Amniotic stem cell (primary cell): ENCODE data around the gene PTGR2.
A peak's percentile ranks its signal among the peaks of the same experiment; 100 is the strongest.
"Not testable (repeated sequence)": the region's sequence is repeated elsewhere in the genome, so short reads cannot be mapped to it uniquely, and the experiment has no call there.

Experiments
- DNase-seq: peaks from one replicate; lab custom pipeline; 2025; lab: John Stamatoyannopoulos, UW

Gene PTGR2

DNA sequence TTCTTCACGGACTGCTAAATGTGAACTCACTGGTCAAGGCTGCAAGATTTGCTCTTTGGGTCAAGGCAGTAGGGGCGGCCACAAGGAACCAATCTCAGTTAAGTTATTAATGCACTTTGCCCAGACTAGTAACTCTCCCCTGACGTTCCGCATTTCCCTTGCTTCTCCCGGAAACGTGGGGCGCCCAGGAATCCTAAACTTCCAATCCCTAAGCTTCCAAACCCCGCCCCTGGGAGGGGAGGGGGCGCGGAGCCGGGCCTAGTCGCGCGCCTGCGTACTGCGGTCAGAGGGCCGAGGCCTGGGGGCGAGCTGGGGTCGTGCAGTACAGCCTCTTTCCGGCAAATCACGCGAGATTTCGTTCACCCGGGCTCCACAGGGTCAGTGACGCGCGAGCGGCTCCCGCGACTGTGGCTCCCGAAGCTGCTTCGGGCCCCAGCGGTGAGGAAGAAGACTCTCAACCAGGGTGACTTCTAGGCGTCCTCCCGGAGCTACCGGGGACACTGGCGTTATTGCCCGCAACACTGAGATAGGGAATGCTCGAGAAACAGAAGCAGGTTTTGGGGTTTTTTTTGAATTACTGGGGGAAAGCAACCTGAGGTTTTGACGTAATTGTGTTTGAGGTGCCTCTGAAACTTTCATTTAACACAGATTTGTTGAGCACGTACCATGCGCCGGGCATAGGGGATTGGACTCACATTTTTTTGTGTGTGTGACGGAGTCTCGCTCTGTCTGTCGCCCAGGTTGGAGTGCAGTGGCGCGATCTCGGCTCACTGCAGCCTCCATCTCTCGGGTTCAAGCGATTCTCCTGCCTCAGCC, at the start of gene PTGR2:
PTGR2 (plus strand) TSS at position 265 of the 816 bp plus-strand sequence. CDS start 7,032 bp downstream, outside the sequence.
- peak; percentile 95 for DNase-seq

DNA sequence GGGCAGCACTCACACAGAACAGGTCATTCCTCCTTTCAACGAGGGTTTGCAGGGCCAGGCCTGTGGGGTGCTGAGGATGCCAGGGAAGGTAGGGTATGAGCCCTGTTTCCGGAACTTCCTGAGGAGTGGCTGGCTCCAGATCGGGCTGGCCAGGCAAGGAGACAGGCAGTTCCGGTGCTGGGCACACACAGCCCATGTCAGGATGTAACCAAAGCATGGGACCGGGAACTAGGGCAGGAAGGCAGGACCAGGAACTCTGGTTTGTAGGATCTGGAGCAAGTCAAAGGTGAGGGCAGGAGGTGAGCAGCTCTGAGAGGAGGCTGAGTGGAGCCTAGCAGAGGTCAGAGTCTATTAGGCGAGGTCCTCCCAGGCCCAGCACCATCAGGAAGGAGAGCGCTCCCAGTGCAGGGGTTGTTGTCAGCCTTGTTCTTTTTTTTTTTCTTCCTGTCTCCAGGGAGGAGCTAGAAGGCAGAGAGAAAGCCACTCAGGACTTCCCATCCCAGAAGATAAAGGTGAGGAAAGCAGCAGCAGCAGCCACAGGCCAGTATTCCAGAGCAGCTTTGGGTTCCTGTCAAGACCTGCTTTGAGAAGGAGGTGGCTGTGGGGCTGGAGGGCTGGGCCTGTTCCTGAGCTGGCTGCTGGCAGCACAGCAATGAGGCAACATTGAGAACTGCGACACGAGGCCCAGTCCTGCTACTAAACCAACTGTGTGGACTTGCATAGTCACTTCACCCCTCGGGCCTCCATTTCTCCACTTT, 49.0 kb upstream of the PTGR2 start:
- no peak for DNase-seq

DNA sequence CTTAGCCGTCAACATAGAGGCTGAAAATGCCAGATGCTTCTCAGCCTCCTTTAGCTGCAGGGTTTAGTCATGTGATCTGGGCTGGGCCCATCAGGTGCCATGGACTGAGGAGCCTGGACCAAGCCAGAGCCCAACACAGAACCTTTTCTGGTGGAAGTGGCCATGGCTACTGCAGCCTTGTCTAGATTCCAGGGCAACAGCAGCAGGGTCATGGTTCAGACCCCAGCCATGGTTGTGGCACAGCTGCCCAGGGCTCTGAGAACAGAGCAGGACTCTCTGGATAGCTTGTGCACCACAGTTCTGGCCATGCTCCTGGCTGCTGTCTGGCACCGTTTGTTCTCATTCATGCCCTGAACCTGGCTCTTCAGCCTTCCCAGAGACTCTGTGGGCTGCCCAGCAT, 47.0 kb upstream of the PTGR2 start:
- no peak for DNase-seq

DNA sequence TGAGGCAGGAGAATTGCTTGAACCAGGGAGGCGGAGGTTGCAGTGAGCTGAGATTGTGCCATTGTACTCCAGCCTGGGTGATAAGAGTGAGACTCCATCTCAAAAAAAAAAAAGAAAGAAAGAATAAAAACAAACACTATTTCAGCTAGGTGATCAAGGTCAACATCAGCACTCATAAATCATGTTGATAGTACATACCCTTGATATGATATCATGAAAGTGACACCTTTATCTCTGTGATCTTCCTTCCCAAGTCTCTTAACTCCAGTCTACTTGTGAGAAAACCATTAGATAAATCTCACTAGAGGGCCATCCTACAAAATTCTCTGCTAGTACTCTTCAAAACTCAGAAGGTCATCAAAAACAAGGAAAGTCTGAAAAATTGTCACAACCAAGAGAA, 44.2 kb upstream of the PTGR2 start:
- no peak for DNase-seq

DNA sequence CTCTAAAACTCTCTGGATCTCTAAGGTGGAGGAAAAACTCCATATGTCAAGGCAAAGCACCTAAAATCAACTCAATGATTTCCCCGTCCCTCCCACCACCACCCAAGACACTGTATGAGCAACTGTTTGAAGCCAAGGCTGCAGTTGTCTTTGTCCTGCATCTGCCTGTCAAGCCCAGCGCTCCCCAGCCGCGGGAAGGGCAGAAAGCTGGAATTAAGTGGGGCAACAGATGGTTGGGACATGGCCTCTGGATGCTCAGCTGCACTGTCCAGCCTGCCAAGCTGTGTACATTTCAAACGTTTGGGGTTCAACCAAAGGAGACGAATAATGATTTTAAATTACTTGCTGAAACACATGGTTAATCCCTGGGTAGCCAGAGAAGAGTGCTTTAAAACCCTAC, 42.2 kb upstream of the PTGR2 start:
- DNase-seq, result no peak

DNA sequence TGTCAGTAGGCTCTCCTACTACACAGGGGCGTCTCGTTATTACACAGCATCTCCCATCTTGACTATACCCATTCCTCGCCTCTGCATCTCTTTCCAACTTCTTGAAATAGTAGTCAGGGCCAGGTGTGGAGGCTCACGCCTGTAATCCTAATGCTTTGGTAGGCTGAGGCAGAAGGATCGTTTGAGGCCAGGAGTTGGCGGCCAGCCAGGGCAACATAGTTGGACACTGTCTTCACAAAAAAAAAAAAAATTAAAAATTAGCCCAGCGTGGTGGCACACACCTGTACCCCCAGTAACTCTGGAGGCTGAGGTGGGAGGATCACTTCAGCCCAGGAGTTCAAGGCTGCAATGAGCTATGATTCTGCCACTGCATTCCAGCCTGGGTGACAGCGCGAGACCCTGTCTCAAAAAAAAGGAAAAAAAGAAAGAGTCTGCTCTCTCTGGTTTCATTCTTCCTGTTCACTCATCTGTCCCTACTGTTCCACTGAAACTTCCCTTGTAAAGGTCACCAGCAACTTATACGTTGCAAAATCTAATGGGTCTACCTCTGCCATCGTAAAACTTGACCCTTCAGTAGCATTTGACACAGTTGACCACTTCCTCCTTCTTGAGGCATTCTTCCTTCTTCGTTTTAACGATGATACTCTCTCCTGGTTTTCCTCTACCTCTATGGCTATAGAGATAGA, 41.0 kb upstream of the PTGR2 start:
- no peak for DNase-seq

DNA sequence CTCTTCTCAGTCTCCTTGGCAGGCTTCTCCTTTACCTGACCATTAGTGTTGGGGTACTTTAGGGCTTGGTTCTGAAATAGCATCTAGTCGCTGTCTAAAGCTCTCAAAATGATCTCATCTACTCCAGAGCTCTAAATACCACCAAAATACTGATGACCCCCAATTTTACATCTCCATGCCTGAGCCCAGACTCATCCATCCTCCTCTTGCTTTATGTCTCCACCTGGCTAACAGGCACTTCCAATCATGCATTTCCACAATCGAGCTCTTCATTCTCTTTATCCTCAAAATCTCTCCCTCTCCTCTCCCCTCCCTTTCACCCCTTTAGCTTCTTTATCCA, 40.5 kb upstream of the PTGR2 start:
- DNase-seq, result no peak

DNA sequence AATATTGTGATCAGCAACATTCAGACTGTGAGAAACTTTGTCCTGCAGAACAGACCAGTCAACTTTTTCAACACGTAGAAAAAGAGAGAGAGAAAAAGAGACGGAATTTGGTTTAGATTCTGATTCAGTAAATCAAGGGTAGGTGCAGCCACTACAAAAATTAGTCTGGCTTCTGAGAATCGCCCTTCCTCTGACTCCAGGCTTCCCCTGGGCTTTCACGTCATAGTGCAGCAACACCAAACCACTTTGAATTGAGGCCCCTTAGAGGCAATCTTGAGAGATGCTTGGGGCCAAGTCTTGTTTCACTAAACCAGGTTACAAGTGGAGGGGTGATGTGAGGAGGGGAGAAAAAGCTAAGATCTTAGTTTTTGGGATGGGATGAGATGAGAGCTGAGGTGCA, 37.5 kb upstream of the PTGR2 start:
- DNase-seq, result no peak

DNA sequence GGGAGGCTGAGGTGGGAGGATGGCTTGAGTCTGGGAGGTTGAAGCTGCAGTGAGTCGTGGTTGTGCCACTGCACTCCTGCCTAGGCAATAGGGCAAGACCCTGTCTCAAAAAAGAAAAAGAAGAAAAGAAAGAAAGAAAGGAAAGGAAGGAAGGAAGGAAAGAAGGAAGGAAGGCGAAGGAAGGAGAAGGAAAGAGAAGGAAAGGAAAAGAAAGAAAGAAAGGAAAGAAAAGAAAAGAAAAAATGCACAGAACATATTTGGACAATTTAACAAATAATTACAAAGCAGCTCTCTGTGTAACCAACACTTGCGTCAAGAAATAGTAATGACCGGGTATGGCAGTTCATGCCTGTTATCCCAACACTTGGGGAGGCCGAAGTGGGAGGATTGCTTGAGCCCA, 35.8 kb upstream of the PTGR2 start:
- DNase-seq, result no peak

DNA sequence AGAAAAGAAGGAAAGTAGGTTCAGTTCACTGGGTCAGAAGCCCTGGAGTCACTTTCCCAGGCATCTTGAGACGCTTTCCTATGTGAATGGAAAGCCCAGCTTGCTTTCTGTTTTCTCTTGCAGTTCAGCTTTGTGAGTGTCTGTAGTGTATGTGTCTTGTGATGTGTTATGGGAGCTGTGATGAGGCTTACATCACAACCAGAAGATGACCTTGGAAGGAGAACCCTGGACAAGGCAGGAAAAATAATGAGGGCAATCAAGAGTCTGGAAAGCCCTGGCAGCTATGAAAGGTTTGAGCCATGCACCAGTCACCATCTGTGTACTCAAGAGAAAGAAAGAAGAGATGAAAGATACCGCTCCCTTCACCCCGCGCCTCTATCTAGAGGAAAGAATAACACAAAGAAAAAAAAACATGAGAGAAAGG, 35.2 kb upstream of the PTGR2 start:
- no peak for DNase-seq

DNA sequence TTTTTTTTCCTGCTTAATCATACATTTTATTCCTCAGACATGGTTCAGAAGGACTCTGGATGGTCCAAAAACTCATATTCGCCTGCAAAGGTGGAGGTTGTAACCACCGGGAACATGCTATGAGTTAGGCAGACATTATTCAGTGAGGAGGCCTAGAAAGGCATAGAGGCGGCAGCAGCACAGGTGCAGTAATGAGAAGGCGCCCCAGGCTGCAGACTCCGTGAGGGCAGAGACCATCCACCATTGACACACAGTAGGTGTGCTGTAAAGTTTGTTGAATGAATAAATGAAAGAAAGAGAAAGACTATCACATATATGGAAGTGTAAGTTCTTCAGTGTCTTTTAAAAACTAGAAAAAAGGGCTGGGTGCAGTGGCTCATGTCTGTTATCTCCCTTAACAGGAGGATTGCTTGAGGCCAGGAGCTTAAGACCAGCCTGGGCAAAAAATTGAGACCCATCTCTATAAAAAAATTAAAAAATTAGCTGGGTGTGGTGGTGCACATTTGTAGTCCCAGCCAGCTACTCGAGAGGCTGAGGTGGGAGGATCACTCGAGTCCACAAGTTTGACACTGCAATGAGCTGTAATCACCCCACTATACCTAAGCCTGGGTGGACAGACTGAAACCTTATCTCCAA, 34.5 kb upstream of the PTGR2 start:
- DNase-seq, result no peak

DNA sequence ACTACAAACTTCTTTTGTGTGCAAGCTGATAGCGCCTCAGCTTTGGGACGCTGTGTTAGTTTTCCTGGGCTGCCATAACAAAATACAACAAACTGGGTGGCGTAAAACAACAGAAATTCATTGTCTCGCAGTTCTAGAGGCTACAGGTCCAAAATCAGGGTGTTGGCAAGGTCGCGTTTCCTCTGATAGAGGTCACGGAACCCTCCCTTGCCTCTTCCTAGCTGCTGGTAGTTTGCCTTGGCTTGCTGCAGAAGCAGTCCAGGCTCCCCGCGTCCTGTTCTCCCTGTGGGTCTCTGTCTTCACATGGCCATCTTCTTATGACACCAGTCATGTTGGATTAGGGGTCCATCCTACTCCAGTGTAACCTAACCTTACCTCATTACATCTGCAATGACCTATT, 32.8 kb upstream of the PTGR2 start:
- DNase-seq, result no peak

DNA sequence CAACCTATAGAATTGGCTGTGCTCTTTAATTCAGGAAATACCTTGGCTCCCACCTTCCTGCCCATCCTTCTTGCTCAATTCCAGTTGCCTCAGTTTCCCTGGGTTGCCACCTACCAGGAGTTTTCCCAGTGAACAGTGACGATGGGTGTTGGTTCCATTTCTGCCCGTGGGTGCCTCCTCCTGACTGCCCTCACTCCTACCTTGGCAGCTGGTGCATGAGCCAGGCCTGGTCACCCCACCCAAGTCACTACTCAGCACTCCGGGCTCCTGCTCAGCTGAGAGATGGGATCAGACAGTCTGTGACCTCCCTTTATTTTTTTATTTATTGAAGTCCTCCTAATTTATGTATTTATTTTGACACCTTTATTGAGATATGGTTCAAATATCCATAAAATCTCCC, 31.0 kb upstream of the PTGR2 start:
- no peak for DNase-seq

DNA sequence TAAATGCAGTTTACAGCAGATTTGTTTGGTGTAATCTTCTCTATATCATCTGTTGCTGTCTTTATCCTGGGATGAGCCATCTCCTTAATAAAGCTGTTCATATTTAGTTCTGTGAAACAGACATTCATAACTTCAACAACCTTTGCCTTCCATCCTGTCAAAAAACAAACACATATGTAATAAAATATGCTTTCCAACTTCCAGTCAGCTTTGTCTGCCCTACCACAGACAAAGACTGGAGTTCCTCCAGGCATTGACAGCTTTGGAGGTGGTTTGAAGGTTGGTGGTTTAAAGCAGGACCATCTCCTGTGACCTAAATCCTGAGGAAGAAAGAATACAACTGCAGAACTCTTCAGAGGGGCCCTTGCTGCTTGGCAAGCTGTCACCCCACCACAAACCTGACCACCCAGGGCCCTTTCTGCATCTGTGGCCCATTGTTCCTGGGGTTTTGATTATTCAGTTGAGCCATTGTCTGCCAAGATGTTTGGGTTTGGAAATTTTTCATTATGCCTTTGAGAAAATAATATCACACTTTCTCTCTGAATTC, 28.2 kb upstream of the PTGR2 start:
- no peak for DNase-seq

DNA sequence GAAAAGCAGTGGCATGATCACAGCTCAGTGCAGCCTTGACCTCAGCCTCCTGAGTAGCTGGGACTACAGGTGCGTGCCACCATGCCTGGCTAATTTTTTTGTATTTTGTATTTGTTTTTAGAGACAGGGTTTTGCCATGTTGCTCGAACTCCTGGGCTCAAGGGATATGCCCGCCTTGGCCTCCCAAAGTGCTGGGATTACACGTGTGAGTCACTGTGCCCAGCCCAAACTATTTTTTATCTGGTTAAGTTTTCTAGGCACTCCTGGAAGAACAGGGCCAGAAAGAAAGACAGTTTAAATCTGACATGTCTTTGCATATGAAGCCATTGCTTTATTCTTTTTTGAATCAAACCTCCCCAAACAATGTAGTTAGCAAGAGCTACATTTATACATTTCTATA, 27.5 kb upstream of the PTGR2 start:
- no peak for DNase-seq

DNA sequence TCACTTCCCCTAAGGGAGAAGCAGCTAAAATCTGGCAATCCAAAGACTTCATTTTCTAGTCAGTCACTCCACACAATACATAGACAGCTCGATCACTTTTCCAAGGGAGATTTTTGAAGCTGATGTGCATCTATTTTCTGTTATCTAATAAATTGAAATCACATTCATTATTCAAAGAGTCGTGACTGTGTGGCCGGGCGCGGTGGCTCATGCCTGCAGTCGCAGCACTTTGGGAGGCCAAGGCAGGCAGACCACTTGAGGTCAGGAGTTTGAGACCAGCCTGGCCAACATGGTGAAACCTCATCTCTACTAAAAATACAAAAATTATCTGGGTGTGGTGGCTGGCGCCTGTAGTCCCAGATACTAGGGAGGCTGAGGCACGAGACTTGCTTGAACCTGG, 27.1 kb upstream of the PTGR2 start:
- DNase-seq, result no peak

DNA sequence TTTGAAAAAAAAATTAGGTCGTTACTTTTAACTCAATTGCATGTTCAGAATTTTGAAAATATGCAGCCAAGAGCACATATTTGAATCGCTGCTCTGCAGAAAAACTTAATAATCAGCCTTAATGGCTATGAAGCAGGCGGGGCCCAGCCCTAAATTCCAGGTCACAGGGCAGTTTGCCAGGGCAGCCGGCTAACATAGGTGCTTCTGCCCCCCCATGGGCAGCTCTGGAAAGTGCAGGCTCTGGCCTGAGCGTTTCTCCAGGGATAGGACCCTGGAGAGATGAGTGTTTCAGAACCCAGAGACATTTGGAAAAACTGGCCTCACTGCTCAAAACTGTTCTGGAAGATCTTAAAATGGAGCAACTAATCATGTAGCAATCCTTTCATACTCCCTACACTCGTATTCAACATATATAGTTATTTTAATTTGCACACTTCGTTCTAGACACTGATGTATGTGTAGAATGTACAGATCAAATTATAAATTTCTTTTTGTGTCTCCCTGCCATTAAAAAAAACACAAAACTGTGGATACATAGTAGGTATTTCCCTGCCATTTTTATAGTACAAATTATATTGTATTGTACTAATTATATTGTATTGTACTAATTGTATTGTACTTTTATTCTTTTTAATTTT, 26.0 kb upstream of the PTGR2 start:
- DNase-seq, result peak; percentile 63

DNA sequence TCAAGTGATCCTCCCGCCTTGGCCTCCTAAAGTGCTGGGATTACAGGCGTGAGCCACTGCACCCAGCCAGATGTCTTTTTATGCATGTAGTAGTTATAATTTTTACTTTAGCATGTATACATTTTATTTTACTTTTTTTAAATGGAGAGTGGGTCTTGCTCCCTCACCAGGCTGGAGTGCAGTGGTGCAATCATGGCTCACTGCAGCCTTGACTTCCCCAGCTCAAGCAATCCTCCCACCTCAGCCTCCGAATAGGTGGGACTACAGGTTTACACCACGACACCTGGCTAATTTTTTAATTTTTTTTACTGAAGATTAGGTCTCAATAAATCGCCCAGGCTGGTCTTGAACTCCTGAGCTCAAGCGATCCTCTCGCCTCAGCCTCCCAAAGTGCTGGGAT, 24.4 kb upstream of the PTGR2 start:
- not testable (repeated sequence) for DNase-seq

DNA sequence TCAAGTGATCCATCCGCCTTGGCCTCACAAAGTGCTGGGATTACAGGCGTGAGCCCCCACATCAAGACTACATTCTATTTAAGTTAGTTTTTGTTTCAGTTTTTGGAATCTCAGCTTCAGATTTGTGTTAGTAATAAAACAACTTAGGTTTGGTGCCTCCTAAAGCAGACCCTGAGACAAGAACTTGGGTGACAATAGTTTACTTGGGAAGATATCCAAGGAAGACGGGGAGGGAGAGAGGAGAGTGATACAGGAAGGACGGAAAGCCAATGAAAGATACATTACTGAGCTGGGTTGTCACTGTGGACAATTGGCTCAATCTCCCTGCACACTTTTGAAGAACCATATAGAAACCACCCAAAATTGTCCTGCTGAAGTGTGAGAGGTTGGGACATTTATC, 22.6 kb upstream of the PTGR2 start:
- DNase-seq, result no peak

DNA sequence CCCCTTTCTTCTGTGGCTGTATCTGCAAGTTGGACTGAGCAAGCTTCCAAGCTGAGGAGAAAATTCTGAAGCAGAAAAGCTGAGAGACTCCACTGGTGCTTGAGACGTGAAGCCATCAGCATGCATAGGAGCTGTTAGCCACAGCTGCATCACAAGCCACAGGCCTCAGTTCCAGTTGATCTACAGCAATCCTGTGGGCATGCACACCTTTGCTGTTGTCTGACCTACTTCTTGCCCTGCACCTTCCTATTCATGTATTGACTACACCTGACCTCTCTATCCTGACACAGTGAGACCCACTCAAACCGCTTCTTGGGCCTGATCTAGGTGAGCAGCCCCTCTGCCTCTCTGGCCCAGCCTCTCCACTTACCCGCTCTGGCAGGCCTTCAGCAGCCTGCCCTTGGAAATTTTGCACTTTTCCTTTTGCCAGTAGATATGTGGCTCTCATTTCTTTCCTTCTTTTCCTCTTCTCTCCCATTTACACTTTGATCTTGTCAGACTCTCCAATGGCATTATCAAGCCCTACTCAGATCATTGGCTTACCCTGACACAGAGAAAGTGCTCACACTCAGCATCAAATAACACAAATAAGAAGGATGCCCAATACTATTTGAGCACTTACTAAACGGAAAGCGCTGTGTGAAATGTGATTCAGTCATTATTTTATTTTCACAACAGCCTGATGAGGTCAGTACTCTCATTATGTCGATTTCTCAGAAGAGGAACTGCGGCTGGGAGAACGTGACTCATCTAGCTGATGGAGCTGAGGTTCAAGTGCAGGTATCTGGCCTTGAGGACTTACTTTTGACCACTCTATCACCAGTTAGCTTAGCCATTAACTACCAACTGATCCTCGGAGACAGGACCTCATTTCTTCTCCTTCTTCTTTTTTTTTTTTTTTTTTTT, 21.9 kb upstream of the PTGR2 start:
- peak; percentile 55 for DNase-seq

DNA sequence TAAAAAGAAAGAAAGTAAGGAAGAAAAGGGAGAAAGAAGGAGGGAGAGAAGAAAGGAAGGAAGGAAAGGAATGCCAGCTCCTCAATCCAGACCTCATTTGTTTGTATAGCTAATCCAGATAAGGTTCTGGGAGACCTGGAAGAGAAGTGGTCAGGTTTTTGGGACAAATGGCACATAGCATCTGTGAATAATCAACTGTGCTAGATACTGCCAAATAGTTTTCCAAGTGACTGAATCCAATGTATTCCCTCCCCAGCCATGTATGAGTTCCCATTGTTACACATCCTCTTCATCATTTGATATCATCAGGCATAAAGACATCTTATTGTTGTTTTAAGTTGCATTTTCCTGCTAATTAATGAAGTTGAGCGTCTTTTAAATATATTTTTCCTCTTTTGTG, 18.6 kb upstream of the PTGR2 start:
- no peak for DNase-seq
